ENCODE data around the gene TGM1. TPM values are rescaled to one million over a fixed set of nuclear protein-coding genes. Genes with fewer than 3 reads are reported as not detected.

Gene TGM1
- polyA plus RNA-seq, 2 of the 4 experiments (the other 2 are of a cell fraction): 0.61 to 1.3 TPM

- no peak for TF ChIP-seq MYC (IDR thresholded peaks at IDR 0.05; ENCODE audit: borderline replicate concordance, low read length)
- no peak for TF ChIP-seq RARB (CRISPR knock-in tag; IDR thresholded peaks at IDR 0.05)
- TF ChIP-seq HES2 (IDR thresholded peaks at IDR 0.05): no peak
- TF ChIP-seq ZSCAN20 (CRISPR knock-in tag; IDR thresholded peaks at IDR 0.05): no peak
- TF ChIP-seq FOSB (CRISPR knock-in tag; IDR thresholded peaks at IDR 0.05): no peak
- TF ChIP-seq HDAC2 (IDR thresholded peaks at IDR 0.05): no peak
- no peak for TF ChIP-seq CTCF (IDR thresholded peaks at IDR 0.05)
- TF ChIP-seq TFCP2L1 (CRISPR knock-in tag; IDR thresholded peaks at IDR 0.05): no peak
- no peak for TF ChIP-seq ZNF302 (CRISPR knock-in tag; IDR thresholded peaks at IDR 0.05)
- no peak for TF ChIP-seq ZFP36 (IDR thresholded peaks at IDR 0.05; ENCODE audit: borderline replicate concordance, partially characterized antibody)
- no peak for TF ChIP-seq CHD4 (IDR thresholded peaks at IDR 0.05; ENCODE audit: borderline replicate concordance)
- TF ChIP-seq ESRRA (IDR thresholded peaks at IDR 0.05; ENCODE audit: borderline replicate concordance, low read length): no peak
- no peak for TF ChIP-seq EHMT2 (IDR thresholded peaks at IDR 0.05; ENCODE audit: low read depth)
- no peak for TF ChIP-seq MAX (IDR thresholded peaks at IDR 0.05)
- 0 out of 3 replicates have a peak, but pooled peaks have one; percentile 18 for TF ChIP-seq BCL3 (IDR thresholded peaks at IDR 0.05)
- no peak for TF ChIP-seq JUNB (IDR thresholded peaks at IDR 0.05)
- TF ChIP-seq E2F6 (IDR thresholded peaks at IDR 0.05; ENCODE audit: borderline replicate concordance, low read depth): peak; percentile 48; the same call in 1 of the 2 replicates
- no peak for TF ChIP-seq KDM1A (IDR thresholded peaks at IDR 0.05; ENCODE audit: low read depth)
- TF ChIP-seq RCOR1 (IDR thresholded peaks at IDR 0.05; ENCODE audit: low read depth, low read length): no peak
- no peak for TF ChIP-seq MAFK (IDR thresholded peaks at IDR 0.05; ENCODE audit: partially characterized antibody)
- no peak for TF ChIP-seq ZC3H11A (IDR thresholded peaks at IDR 0.05)
- TF ChIP-seq CHD2 (IDR thresholded peaks at IDR 0.05; ENCODE audit: low read length, partially characterized antibody): no peak
- TF ChIP-seq BHLHE40 (IDR thresholded peaks at IDR 0.05; ENCODE audit: low read depth, low read length): no peak
Measured at GRCh38 chr14:24232121-24232644, 30.8 kb downstream of the TGM1 start, which contains the start of gene NEDD8 (continued).

GRCh38 chr14:24231263-24232120, 31.5 kb downstream of the TGM1 start:
- H3K4me1 ChIP-seq: peaks cover 18% of the 10 kb centered on the region
- H3K9me3 ChIP-seq: no peaks in the 10 kb centered on the region
- no peak for FAIRE-seq
- peak; percentile 25 to 45; a peak in 5 of 6 replicates for ATAC-seq
- peak in 1 of 2 experiments; percentile 36 for DNase-seq (ENCODE audit: low read depth in 1 of 2, low spot score in 1 of 2)
- ChIA-PET POLR2A (interaction anchor here (0.7 to 1.0 kb wide), 2 partner anchors 16 to 42 kb away, joined by 3 to 7 read pairs; partner anchors contain the start of gene MDP1), CTCF (interaction anchor here (0.9 to 1.6 kb wide), 3 partner anchors 12 to 66 kb away, joined by 4 to 11 read pairs (median 6); partner anchors contain the start of gene MDP1)
- peak overlapping the region; percentile 73 for H3K4me3 ChIP-seq
- 13% methylated on average over 22 of the region's 23 CpGs for WGBS (ENCODE audit: missing lambda C conversion rate)
- TF ChIP-seq KDM5A (IDR thresholded peaks at IDR 0.05): 0 out of 2 replicates have a peak, but pooled peaks have one; percentile 32
- TF ChIP-seq MAFK (IDR thresholded peaks at IDR 0.05; ENCODE audit: partially characterized antibody): peak; percentile 29
- no peak for TF ChIP-seq CBX2 (IDR thresholded peaks at IDR 0.05; ENCODE audit: borderline replicate concordance, low read depth)
- TF ChIP-seq RNF2 (IDR thresholded peaks at IDR 0.05; ENCODE audit: borderline replicate concordance, low read depth): no peak
- no peak for TF ChIP-seq TFCP2L1 (CRISPR knock-in tag; IDR thresholded peaks at IDR 0.05)
- TF ChIP-seq ZC3H11A (IDR thresholded peaks at IDR 0.05): no peak
- no peak for TF ChIP-seq ZFP36 (IDR thresholded peaks at IDR 0.05; ENCODE audit: borderline replicate concordance, partially characterized antibody)
- no peak for TF ChIP-seq ZSCAN20 (CRISPR knock-in tag; IDR thresholded peaks at IDR 0.05)
- no peak for TF ChIP-seq CTCF (IDR thresholded peaks at IDR 0.05)
- TF ChIP-seq HES2 (IDR thresholded peaks at IDR 0.05): no peak
- peak overlapping the region; percentile 94 for H3K4me2 ChIP-seq
- peak overlapping the region; percentile 85 to 96 for H3K27ac ChIP-seq
